Heart left ventricle (tissue), 16 donors: ENCODE results near the gene DDHD1. TPM values are rescaled to one million over a fixed set of nuclear protein-coding genes. Genes with fewer than 3 reads are reported as not detected.

Experiments
- ATAC-seq, 4 donors: fragments of 200-7000 bp; cut with Tn5 transposase; one replicate each; pipeline ENCODE4 v1.9.1; 2020 to 2022; ENCODE audit warnings: moderate library complexity in 4 of 4, mild to moderate bottlenecking in 3 of 4, moderate number of reproducible peaks in 1 of 4
- DNase-seq, 5 donors: peaks; one replicate each; pipeline ENCODE4 v3.0.0-alpha.2; 2020
- H3K27ac ChIP-seq, 12 donors: fragments of 200-600 bp; sonication (generic) in 4 of 12; one replicate each; pipeline versions ENCODE4 v1.5.0 to v1.8.0; 2016 to 2022; ENCODE audit warnings: mild to moderate bottlenecking in 2 of 12
- H3K27me3 ChIP-seq, 9 donors: fragments of 200-600 bp; sonication (generic) in 2 of 9; one replicate each; pipeline versions ENCODE4 v1.5.1 to v1.8.0; 2016 to 2022; ENCODE audit warnings: mild to moderate bottlenecking in 3 of 9
- H3K36me3 ChIP-seq, 9 donors: fragments of 200-600 bp; sonication (generic) in 2 of 9; one replicate each; pipeline versions ENCODE4 v1.5.0 to v1.8.0; 2018 to 2022; ENCODE audit warnings: mild to moderate bottlenecking in 2 of 9
- H3K4me1 ChIP-seq, 12 donors: fragments of 200-600 bp; sonication (generic) in 4 of 12; one replicate each; pipeline versions ENCODE4 v1.5.0 to v1.8.0; 2016 to 2022; ENCODE audit warnings: mild to moderate bottlenecking in 3 of 12
- H3K4me3 ChIP-seq, 12 donors: fragments of 200-600 bp; sonication (generic) in 4 of 12; one replicate each; pipeline versions ENCODE4 v1.5.0 to v1.8.0; 2017 to 2022; ENCODE audit warnings: mild to moderate bottlenecking in 9 of 12, moderate library complexity in 4 of 12
- H3K9me3 ChIP-seq, 12 donors: fragments of 200-600 bp; sonication (generic) in 4 of 12; one replicate each; pipeline versions ENCODE4 v1.5.0 to v1.8.0; 2016 to 2022; ENCODE audit warnings: mild to moderate bottlenecking in 1 of 12
- POLR2A ChIP-seq, 2 donors: fragments of 450-650 bp; IDR thresholded peaks; one replicate each; pipeline ENCODE4 v1.6.1; 2017; ENCODE audit warnings: antibody characterized with exemption in 2 of 2, mild to moderate bottlenecking in 2 of 2, moderate library complexity in 2 of 2
- WGBS, 4 donors: extraction: QIAGEN DNeasy Blood & Tissue Kit in 2 of 4; methylation state at CpG; one replicate each; pipeline versions ENCODE4 v1.1.5 to v1.1.7; 2013 to 2018; 5-methylcytosine and 5-hydroxymethylcytosine counted together
- intact Hi-C, 10 donors: fragments of 100-400 bp; cut with DNase I; formaldehyde crosslinking; loops; one replicate each; pipeline versions ENCODE4 v1.11.1 to v1.14.2; 2022
- polyA plus RNA-seq, 2 donors: library from polyadenylated mRNA; stranded (reverse); fragments of 200-250 nt; gene quantifications; one replicate each; pipeline ENCODE4 v1.2.3, GENCODE V29; 2013
- total RNA-seq, 9 donors: library from RNA; depleted of rRNA in 2 of 9; stranded (reverse); fragments of >200 nt in 2 of 9; fragmentation: NEBNext Ultra II Directional in 3 of 9; extraction: Animal tissue kit (Norgen Biotek cat#: 25700) in 3 of 9; gene quantifications; one replicate each; pipeline versions ENCODE4 v1.1.0 to v1.2.4, GENCODE V29; 2016 to 2023
- TF ChIP-seq, protein P1 (sequence below), 12 donors: fragments of 200-600 bp; sonication (generic) in 4 of 12; IDR thresholded peaks; one replicate each; pipeline versions ENCODE4 v1.5.0 to v1.8.0; 2018 to 2022; ENCODE audit warnings: antibody characterized with exemption in 12 of 12, mild to moderate bottlenecking in 5 of 12
- donor health status: ischemic (EF 13 %, LVEDD 7.1; RV severe dilation, severe dysfunction).
- donor health status: healthy with polysubstance abuse.
- donor health status: DM: no; HTN: yes; CAD: no.
- donor health status: DM: no; HTN: no; CAD: no.
- donor health status: ischemic (EF 25% LVEDD 6.9; RV normal size, moderate dysfunction).
- donor health status: ischemic (EF 25% LVEDD 5.7; RV mildly dilated, moderate dysfunction).
- donor health status: healthy.
- donor health status: DM: yes; HTN: yes; CAD: no.
- donor health status: ischemic (EF 35%, LVEDD 5.7; RV mildly dilated, moderate dysfunction).
- donor health status: nonischemic (EF 11% LVEDD 7.7; RV severe dilation, severe dysfunction).
- donor health status: DM: yes; HTN: yes; CAD: no.
- donor health status: PGD.
- donor health status: ischemic (EF 29% LVEDD 5.4; RV normal size, mild dysfunction).
- donor health status: nonischemic (EF 23%, LVEDD 6.1; RV moderate dilation, normal function).

DDHD1 gene
- total and polyA plus RNA-seq, 11 donors = 3.5 to 12.1 (median 7.0) TPM

DNA sequence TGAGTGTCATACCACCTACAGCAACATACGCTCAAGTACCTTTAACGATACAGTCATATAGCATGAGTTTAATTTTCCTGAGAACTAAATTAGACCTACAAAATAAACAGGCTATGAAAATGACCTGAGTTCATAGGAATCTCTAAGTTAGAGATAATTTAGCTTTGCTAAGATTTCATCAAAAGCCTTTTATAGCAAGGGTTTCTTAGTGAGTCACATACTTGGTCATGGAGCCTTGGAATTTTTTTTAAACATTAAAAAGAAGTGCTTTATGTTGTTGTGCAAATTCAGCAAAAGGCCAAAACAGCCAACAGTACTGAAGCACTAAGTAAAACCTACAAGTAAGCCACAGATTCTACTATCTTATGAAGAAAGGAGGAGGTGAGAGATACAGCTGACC is 108.6 kb downstream of the DDHD1 start:
- H3K27ac ChIP-seq = peak overlapping the region in 1 of 12 donors; percentile 14
- TF ChIP-seq POLR2A (IDR thresholded peaks at IDR 0.05) = no peak
- TF ChIP-seq, protein P1, sequence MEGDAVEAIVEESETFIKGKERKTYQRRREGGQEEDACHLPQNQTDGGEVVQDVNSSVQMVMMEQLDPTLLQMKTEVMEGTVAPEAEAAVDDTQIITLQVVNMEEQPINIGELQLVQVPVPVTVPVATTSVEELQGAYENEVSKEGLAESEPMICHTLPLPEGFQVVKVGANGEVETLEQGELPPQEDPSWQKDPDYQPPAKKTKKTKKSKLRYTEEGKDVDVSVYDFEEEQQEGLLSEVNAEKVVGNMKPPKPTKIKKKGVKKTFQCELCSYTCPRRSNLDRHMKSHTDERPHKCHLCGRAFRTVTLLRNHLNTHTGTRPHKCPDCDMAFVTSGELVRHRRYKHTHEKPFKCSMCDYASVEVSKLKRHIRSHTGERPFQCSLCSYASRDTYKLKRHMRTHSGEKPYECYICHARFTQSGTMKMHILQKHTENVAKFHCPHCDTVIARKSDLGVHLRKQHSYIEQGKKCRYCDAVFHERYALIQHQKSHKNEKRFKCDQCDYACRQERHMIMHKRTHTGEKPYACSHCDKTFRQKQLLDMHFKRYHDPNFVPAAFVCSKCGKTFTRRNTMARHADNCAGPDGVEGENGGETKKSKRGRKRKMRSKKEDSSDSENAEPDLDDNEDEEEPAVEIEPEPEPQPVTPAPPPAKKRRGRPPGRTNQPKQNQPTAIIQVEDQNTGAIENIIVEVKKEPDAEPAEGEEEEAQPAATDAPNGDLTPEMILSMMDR (IDR thresholded peaks at IDR 0.05) = no peak
- H3K27me3 ChIP-seq = no peaks in the 10 kb centered on the region
- H3K9me3 ChIP-seq = no peaks in the 10 kb centered on the region
- ATAC-seq (no peak), DNase-seq (no peak)
- peaks cover 0 to 31% (median 0%) of the 10 kb centered on the region in 9 donors for H3K36me3 ChIP-seq
- intact Hi-C loops = loop anchor here in 3 of 10 donors (5.0 kb wide), 2 partner anchors 37 to 82 kb away; no protein-coding TSS in a partner anchor
- no peak overlapping the region for H3K4me3 ChIP-seq
- H3K4me1 ChIP-seq = peaks cover 4 to 39% (median 28%) of the 10 kb centered on the region in 12 donors
- 94 to 96% (median 95%) methylated on average over 2 of the region's 2 CpGs for WGBS, 4 donors

DNA sequence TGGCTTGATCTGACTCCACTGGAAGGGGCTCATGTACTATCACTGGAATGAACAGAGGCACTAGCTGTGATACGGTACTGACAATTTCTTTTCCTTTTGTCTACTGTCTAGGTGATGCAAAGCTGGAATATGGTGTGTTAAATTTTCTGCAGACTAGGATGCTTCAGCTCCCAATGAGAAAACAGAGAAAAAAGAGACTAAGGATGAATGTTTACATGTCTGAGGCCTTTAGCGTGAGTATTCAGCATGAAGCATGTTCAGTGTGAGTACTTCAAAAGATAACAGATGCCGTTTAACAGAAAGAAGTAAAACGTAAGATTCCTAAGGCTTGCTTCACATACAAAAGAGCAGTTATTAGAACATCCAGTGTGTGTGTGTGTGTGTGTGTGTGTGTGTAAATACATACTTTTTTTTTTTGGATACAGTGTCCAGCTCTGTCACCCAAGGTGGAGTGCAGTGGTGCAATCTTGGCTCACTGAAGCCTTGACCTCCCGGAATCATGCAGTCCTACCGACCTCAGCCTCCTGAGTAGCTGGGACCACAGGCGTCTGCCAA is 110.0 kb downstream of the DDHD1 start:
- H3K36me3 ChIP-seq = peaks cover 0 to 43% (median 3%) of the 10 kb centered on the region in 9 donors
- no peak for DNase-seq
- no peaks in the 10 kb centered on the region for H3K27me3 ChIP-seq
- peak; percentile 14 to 65 (median 41) for ATAC-seq
- H3K9me3 ChIP-seq = no peaks in the 10 kb centered on the region
- H3K4me3 ChIP-seq = peak overlapping the region in 7 of 12 donors; percentile 1 to 42 (median 21)
- TF ChIP-seq, protein P1 (IDR thresholded peaks at IDR 0.05) = no peak
- TF ChIP-seq POLR2A (IDR thresholded peaks at IDR 0.05) = no peak
- intact Hi-C loops = loop anchor here in 3 of 10 donors (5.0 kb wide), 2 partner anchors 36 to 81 kb away; no protein-coding TSS in a partner anchor
- peak overlapping the region; percentile 18 to 77 (median 66) for H3K27ac ChIP-seq
- H3K4me1 ChIP-seq = peaks cover 4 to 38% (median 31%) of the 10 kb centered on the region in 12 donors
- WGBS, 4 donors = 27 to 40% (median 34%) methylated on average over 7 of the region's 7 CpGs

DNA sequence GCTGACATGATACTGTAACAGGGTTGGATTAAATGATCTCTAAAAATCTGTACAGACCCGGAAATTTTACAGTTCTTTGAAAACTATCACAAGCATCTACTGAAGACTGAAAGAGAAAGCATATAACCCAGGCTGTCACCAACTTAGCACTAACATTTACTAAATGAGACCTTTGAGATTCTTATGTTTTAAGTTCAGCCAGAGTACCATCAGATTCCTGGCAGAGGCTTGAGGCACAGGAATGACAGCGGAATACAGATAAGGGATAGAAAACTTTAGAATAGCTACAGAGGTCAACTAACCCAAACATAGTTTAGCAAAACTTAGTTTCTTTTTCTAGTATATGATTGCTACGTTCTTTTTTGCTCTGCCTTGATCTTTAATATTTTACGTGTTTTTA is 110.6 kb downstream of the DDHD1 start:
- Histone ChIP-seq H3K4me3 (peak overlapping the region in 7 of 12 donors; percentile 1 to 42 (median 21)), H3K4me1 (peaks cover 4 to 38% (median 31%) of the 10 kb centered on the region in 12 donors), H3K9me3 (no peaks in the 10 kb centered on the region), H3K27ac (peak overlapping the region; percentile 18 to 77 (median 66)), H3K27me3 (no peaks in the 10 kb centered on the region), H3K36me3 (peaks cover 0 to 46% (median 3%) of the 10 kb centered on the region in 9 donors)
- peak in 2 of 5 donors; percentile 16 to 30 for DNase-seq
- no peak for TF ChIP-seq POLR2A (IDR thresholded peaks at IDR 0.05)
- TF ChIP-seq, protein P1 (IDR thresholded peaks at IDR 0.05) = no peak
- ATAC-seq = peak; percentile 68 to 80 (median 72)
- 9 to 26% (median 15%) methylated on average over 4 of the region's 4 CpGs for whole genome bisulfite sequencing, 4 donors
- intact Hi-C loops = loop anchor here in 3 of 10 donors (5.0 kb wide), 2 partner anchors 35 to 80 kb away; no protein-coding TSS in a partner anchor

DNA sequence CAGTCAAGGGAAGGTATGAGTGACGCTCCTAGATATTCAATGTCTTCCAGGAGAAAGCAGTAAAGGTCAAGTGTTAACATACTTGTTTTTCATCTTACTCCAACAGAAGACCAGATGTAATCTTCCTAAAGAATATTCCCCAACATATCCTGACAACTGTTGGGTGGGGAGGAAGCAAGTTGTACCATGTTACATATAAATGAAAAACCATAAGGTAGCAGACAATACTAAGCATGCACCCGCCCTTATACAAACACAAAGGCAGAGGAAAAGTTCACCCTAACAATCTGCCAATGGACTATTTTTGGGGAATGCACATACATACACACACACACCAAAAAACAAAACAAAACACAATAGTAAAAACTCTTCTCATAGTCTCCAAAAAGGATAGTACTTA is 112.1 kb downstream of the DDHD1 start:
- Histone ChIP-seq H3K36me3 (peaks cover 0 to 49% (median 1%) of the 10 kb centered on the region in 9 donors), H3K27me3 (no peaks in the 10 kb centered on the region), H3K27ac (peak overlapping the region in 11 of 12 donors; percentile 34 to 77 (median 70)), H3K9me3 (no peaks in the 10 kb centered on the region), H3K4me3 (no peak overlapping the region), H3K4me1 (peaks cover 4 to 38% (median 33%) of the 10 kb centered on the region in 12 donors)
- intact Hi-C loops = loop anchor here in 4 of 10 donors (2.0 to 5.0 kb wide), 3 partner anchors 34 to 90 kb away; partner anchors contain the start of gene FERMT2 (in 1 of the 4)
- WGBS, 4 donors = 65 to 73% (median 69%) methylated on average over 2 of the region's 2 CpGs
- DNase-seq = no peak
- TF ChIP-seq POLR2A (IDR thresholded peaks at IDR 0.05) = no peak
- TF ChIP-seq, protein P1 (IDR thresholded peaks at IDR 0.05) = no peak
- peak in 3 of 4 donors; percentile 35 to 74 (median 43) for ATAC-seq
